GM19438 (cell line): ENCODE measurements around the gene CDADC1.

Experiments used
- ATAC-seq: cut with Tn5 transposase; IDR thresholded peaks from one replicate; pipeline ENCODE4 v1.9.1; 2021; ENCODE audit warnings: low read depth; ENCODE audit not compliant: unreplicated experiment

Gene CDADC1

DNA sequence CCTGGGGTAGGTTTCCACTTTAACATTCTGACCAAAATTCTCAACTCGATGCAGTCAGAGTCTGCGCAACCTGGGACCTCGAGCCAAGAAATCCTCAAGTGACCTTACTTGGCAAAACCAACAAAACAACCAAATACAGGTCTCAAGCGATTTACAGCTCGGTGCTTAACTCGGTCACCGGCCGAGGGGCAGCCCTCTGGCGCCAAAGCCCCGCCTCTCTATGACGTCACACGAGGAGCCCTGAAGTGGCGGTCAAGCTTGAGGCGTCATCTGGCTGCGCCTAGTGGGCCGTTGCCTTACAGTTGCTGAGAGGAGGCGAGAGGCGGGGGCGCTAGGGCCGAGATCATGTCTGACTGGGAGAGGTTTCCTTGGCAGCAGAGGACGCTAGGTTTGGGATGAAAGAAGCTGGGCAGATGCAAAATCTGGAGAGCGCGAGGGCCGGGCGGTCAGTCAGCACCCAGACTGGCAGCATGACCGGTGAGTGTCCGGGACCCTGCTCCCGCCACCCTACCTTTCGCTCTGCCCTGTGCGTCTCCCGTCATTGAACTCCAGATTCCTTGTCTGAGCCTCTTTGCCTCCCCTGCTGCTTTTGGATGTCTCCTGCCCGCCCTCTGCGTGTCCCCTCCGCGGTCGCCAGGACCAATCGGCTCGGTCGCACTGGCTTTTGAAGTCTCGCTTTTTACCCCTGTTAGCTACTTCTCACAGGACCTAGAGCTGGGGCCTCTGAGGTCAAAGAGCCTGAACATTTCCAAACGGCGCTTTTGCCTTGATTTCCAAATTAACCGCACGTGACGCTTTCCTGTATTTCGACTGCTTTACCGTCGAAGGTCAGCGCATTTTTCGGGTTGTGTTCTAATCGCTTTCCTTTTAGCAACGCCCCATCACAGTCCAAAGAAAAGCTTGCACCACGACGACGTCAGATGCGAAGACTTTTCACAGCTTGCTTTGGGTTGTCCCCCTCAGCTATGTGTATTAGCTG lies at the start of gene CDADC1:
Gene CDADC1, plus strand, starts transcription at position 283 of the 979 bp plus-strand sequence. Its CDS starts 113 bp downstream, at position 396.
- peak; percentile 96 for ATAC-seq

DNA sequence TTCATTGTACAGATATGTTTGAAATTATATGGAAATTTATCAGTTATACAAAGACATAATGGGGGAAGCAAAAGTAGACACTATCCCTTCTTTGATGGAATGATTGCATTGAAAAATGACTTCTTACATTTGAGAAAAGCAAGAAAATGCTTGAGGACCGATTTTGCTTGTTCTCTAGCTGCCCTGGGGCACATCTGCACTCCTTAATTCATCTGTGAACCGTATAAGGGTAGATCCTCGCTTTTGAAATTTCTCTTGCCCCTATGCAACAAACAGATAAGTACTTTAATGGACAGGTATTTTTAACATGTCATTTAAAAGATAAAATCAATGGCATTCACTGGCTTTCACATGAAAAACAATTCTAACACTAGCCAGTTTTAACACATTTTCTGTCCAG lies 41.1 kb upstream of the CDADC1 start:
- no peak for ATAC-seq

DNA sequence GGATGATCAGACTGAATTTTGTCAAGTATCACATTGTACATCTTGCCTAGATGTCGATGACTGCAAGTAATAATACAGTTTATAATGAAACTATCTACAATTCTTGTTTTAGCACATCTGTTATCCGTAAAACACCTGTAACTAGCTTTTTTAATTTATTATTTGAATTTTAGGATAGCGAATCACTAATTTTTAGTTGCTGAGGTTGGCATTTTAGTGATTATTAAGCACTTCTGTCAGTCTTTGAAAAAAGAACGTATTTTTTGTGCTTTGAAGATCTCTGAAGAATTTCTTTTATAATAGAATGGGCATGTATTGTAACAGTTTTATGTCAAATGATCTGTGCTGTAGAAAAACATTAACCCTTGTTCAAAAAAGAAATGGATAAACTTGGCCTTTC lies 39.1 kb upstream of the CDADC1 start:
- no peak for ATAC-seq

DNA sequence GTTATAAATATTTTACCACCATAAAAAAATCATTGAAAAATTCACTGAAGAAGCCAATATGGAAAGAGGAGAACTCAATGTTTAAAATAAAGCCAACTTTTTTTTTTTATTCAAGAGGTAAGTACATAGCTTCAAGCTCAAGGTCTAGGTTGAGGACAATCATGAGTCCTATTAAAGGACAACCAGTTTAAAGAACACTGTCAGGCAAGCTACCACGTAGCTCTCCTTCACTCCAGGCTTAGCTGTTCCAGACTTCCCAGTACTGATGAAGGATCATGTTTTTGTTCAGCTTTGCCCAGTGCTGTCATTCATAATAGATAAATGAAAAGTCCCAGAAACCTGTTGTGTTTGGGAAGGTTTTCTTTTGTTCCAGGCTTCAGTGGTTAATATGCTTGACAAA lies 37.6 kb upstream of the CDADC1 start:
- ATAC-seq, result no peak

DNA sequence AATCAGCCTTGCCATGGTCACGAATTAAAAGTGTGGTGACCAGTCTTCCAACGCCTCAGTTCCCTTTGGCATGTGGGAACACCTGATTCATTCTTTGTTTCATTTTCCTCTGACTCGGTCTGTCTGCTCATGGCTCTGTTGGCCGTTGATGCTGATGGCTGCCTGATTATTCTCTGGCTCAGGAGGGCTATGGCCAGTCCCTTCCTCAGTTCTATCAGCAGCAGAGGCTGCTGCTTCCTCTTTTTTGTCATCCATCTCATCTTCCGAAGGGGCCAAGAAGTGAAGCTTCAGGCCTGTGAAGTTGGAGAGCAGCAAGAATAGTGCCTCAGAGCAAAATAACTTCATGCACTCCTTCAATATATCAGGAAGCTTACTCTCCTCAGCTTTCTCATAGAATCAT lies 37.1 kb upstream of the CDADC1 start:
- ATAC-seq, result no peak

DNA sequence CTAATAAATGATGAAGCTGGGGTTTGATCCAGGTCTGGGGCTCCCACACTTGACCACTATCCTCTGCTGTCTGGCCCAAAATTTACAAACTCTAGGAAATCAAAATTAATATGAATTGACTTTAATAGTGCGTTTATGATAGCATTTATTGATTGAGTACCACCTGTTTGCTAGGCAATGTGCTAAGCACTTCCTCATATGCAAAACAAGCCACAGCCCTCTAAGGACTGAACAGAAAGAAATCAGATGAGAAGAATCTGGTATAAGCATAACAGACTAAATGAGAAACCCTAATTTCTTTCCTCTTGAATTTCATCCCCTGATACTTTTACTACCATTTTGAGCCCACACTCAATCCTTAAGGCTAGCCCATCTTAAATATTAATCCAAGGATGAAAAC lies 34.2 kb upstream of the CDADC1 start:
- no peak for ATAC-seq

DNA sequence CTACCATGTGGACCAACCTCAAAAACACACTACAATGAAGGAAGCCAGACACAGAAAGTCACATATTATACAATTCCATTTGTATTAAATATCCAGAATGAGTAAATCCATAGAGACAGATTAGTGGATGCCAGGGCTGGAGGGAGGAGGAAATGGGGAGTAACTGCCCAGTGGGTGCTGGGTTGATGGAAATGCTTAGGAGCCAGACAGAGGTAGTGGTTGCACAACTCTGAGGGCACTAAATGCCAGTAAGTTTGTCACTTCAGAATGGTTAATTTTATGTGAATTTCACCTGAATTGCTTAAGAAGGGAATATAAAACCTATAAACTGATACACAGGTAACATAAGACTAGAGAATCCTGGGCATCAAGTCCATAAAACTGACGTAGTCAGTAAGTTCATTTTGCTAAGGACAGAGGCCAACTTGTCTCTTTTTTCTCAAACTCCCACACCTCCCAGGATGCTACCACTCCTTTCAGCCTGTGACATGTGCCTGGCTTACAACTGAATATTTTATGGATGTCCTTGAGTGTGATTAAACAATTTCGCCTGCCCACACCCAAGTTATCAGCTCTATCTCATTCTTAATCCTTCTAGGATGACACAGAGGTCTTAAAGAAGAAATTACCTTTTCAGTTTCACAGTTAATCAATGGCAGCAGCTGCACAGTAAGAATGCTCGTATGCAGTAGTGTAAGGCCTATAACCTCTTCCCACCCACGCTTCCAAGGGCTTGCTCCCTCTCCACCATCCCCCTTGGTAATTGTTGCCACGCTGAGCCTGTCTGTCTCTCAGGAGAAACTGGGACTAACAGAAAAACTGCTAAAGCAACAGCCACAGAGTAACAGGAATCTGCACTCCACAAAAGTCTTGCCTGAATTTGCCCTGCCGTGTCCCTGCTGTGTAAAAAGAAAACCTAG lies 33.5 kb upstream of the CDADC1 start:
- ATAC-seq, result no peak

DNA sequence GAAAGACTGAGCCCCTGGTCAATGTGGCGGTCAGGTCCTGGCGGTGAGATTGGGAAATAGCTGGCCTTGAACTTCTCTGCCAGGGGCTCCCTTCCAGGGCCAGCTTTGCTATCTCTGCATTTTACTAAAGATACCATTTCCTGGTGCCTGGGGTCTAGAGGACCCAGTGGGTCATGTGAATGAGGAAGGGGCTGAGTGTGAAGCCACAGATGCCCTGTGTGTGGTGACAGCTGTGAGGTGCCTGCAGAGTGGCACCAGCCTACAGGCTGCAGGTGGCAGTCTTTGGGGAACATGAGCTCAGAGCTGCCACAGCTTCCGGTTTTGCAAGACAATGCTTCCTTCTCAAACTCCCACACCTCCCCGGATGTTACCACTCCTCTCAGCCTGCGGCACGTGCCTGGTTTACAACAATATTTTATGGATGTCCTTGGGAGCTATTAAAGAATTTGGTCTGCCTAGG lies 32.8 kb upstream of the CDADC1 start:
- ATAC-seq, result no peak

DNA sequence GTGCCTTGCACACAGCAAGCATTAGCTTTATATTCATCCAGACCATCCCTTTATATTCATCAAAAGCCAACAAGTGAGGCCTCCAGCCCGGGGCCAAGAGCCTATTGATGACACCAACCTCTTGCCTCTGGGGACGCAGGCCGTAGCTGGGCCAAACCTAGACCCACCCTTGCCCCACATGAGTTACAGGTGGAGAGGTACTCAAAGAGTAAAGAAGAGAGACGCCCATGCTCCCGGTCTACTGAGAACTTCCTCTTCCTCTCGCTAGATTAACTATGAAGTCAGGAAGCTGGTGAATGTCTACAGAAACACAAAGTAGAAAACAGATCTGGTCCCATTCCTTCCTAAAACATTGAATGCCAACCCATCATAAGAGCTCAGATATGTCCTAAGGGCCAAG lies 31.4 kb upstream of the CDADC1 start:
- ATAC-seq, result no peak

DNA sequence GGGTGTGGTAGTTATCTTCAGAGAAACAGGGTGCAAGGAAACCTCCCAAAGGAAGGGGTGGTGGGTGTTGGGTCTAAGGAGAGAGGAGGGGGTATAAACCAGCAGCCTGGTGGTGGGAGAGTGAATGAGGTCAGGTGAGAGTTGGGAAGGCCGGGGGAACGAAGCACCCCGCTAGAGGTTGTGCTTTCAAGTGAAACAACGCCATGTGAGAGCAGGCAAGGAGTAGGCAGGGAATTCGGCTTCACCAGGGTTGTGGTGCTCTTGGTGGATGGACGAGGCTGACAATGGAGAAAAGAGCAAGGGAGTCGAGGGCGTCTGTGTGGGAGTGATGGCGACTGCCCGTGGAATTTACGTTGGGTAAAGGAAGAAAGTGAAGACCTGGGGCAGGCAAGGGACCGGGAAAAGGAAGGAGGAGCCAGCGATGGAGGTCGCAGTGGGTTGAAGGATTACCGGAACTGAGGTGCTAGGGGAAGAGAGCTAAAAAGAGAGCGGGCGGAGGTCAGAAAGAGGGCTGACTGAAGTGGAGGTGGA lies 29.7 kb upstream of the CDADC1 start:
- no peak for ATAC-seq

DNA sequence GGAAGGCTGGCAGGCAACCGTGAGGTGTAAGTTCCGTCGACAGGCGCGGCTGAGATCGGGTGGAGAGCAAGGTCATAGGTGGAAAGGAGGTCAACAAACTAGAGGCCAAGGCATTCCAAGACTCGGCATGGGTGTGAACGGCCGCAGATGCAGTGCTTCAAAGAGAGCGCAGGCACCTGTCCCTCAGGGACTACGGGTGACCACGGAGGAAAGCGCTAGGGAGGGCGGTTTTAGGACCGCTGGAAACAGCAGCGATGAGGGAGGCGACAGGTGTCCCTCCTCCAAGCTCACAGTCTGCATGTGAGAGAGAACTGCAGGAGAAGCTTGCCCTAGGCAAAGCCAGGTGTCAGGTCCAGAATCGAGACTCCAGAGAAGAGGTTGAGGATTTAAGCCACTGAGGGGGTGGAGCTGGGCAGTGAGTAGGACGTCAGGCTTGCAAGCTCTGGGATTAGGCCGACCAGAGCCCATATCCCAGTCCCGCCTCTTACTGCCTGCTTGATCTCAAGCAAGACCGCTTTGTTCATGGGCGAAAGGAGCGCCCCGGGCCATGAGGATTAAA lies 29.2 kb upstream of the CDADC1 start:
- no peak for ATAC-seq

DNA sequence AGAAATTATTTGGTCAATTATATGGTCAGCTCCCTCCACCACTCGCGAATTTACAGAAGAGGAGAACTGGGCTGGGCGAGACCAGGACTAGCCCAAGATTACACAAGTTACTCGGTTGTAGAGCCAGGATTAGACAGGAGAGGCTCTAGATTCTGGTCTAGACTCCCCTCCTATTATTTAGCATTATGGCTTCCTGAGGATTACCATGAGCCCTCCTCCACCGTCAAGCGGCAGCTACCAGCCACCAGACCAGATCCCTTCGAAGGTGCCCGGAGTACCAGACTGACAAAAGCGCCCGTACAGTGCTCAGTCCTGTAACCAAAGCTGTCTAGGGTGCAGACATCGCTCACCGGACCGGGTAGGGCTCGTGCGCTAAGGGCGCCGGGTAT lies 28.1 kb upstream of the CDADC1 start:
- no peak for ATAC-seq

DNA sequence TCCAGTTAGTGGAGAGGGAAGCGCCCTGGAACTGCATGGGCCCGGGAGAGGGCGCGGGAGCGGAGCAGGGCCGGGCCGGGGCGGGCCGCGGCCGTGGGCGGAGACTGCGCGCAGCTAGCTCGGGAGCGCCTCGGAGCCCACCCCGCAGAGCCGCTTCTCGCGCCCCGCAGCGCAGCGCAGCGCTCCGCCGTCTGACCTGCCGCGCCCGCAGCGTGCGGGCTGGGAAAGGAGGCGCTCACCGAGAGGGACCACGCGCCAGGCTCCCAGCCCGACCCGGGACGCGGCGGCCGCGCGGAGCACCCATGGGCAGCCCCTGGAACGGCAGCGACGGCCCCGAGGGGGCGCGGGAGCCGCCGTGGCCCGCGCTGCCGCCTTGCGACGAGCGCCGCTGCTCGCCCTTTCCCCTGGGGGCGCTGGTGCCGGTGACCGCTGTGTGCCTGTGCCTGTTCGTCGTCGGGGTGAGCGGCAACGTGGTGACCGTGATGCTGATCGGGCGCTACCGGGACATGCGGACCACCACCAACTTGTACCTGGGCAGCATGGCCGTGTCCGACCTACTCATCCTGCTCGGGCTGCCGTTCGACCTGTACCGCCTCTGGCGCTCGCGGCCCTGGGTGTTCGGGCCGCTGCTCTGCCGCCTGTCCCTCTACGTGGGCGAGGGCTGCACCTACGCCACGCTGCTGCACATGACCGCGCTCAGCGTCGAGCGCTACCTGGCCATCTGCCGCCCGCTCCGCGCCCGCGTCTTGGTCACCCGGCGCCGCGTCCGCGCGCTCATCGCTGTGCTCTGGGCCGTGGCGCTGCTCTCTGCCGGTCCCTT lies 27.5 kb upstream of the CDADC1 start, which contains the start of gene MLNR:
Gene MLNR, plus strand, starts transcription at position 303 of the 820 bp plus-strand sequence. Its CDS starts 0 bp downstream, at position 303.
- ATAC-seq, result no peak

DNA sequence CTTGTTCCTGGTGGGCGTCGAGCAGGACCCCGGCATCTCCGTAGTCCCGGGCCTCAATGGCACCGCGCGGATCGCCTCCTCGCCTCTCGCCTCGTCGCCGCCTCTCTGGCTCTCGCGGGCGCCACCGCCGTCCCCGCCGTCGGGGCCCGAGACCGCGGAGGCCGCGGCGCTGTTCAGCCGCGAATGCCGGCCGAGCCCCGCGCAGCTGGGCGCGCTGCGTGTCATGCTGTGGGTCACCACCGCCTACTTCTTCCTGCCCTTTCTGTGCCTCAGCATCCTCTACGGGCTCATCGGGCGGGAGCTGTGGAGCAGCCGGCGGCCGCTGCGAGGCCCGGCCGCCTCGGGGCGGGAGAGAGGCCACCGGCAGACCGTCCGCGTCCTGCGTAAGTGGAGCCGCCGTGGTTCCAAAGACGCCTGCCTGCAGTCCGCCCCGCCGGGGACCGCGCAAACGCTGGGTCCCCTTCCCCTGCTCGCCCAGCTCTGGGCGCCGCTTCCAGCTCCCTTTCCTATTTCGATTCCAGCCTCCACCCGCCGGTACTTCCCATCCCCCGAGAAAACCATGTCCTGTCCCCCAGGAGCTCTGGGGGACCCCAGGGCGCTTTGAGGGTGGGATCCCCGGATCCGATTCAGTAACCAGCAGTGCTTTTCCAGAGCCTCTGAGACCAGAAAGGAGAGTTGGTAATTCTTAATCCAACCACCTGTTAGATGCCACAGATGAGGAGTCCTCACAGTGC lies 26.7 kb upstream of the CDADC1 start:
- no peak for ATAC-seq

DNA sequence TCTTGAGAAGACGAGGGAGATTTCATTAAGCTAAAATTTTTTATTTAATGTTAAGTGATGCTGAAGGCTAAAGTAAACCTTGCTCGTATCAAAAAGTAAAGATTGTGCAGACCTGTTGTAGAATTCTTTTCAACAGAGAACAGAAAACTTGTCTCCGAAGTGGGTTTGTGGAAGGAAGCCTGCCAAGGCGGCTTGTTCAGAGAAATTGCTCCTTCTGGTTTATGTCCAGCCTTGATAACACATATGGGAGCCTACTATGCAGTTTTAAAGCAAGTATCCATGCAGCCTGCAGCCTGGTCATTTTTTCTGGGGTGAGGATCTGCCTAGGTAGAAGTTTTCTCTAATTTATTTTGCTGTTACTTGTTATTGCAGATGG lies 26.1 kb upstream of the CDADC1 start:
- ATAC-seq, result no peak

DNA sequence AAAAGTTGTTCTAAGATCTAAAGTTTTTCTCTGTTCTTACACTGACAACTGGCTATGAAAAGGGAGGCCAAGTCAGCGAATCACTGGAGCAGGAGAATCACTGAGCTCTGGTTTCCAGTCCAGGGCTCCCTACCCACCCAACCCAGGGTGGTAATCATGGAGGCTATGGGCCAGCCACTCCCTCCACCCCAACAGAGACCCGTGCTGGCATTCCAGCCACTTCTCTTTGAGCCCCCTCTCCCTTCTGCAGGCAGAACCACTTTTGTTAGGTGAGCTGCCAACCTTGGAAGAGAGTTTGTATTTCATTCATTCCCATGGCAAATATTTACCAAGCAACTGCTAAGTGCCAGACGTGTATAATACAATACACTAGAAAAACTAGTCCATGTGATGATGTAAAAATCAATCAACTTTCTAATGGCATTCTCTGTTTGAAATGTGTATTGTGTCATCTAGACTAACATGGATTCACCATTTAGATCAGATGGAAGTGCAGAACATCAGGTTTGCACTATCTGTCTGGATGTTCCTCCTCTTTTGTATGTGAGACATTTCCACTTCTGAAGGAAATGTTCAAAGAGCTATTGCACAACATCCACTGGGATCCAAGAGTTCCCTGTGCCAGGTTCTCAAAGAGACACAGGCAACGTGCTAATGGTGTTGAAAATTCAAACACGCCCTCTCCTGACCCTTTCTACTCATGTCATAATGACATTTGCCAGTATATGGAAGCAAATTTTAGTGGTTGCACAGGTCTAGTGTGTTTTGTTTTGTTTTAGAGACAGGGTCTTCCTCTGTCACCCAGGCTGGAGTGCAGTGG lies 22.3 kb upstream of the CDADC1 start:
- ATAC-seq, result no peak

DNA sequence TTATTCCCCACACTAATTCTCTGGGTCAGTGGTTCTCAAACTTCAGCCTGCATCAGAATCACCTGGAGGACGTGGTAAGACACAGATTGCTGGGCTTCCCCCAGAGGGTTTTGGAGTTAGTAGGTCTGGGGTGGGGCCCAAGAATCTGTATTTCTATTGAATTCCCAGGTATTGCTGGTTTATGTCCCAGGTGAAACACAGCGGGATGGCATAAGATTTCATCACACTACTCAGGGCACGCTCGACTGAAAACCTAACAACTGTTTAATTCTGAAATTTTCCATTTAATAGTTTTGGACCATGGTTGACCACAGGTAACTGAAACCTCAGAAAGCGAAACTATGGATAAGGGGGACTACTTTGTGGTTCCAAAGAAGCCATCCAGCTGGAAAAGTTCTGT lies 21.1 kb upstream of the CDADC1 start:
- ATAC-seq, result no peak

DNA sequence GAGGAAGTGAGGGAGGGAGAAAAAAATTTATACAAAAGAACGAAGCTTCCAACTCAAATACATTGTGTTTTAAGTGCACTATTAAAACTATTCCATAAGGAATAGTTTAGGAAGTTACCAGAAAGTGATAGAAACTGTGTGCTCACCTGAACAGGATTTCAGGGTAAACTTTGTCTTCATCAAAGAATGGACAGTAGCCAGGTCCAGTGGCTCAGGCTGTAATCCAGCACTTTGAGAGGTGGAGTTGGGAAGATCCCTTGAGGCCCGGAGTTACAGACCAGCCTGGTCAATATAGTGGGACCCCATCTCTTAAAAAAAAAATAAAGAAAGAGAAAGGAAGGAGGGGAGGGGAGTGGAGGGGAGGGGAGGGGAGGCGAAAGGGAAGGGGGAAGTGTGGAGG lies 13.0 kb upstream of the CDADC1 start:
- no peak for ATAC-seq
